AG20443 (cell line): Measurements from ENCODE around the gene CDC42EP4.
"Not testable (repeated sequence)": the region's sequence is repeated elsewhere in the genome, so short reads cannot be mapped to it uniquely, and the experiment has no call there.

Experiments used
- DNase-seq: peaks from one replicate; pipeline ENCODE4 v3.0.0; 2012; ENCODE audit warnings: low spot score, mixed read lengths

CDC42EP4 gene

GRCh38 chr17:73279704-73280103 is 32.1 kb downstream of the CDC42EP4 start:
- DNase-seq, result no peak

- DNase-seq, result peak; percentile 29
Observed at GRCh38 chr17:73278465-73279453, 33.0 kb downstream of the CDC42EP4 start.

GRCh38 chr17:73278049-73278464 is 33.7 kb downstream of the CDC42EP4 start:
- DNase-seq, result peak; percentile 14

GRCh38 chr17:73274490-73274889 is 37.3 kb downstream of the CDC42EP4 start:
- DNase-seq, result no peak

GRCh38 chr17:73272906-73273218 is 38.9 kb downstream of the CDC42EP4 start:
- DNase-seq, result no peak

- no peak for DNase-seq
Observed at GRCh38 chr17:73271072-73271471, 40.7 kb downstream of the CDC42EP4 start.

- no peak for DNase-seq
Observed at GRCh38 chr17:73269791-73270190, 42.0 kb downstream of the CDC42EP4 start.

GRCh38 chr17:73269329-73269615 is 42.5 kb downstream of the CDC42EP4 start:
- DNase-seq, result no peak

- DNase-seq, result no peak
Observed at GRCh38 chr17:73268582-73269328, 43.0 kb downstream of the CDC42EP4 start.

- DNase-seq, result no peak
Observed at GRCh38 chr17:73267648-73268537, 43.9 kb downstream of the CDC42EP4 start.

GRCh38 chr17:73266796-73267195 is 45.0 kb downstream of the CDC42EP4 start:
- DNase-seq, result no peak

- DNase-seq, result no peak
Observed at GRCh38 chr17:73265646-73266640, 45.9 kb downstream of the CDC42EP4 start.

GRCh38 chr17:73264448-73264847 is 47.4 kb downstream of the CDC42EP4 start:
- not testable (repeated sequence) for DNase-seq

GRCh38 chr17:73262676-73263642 is 48.8 kb downstream of the CDC42EP4 start:
- DNase-seq, result no peak

- no peak for DNase-seq
Observed at GRCh38 chr17:73261952-73262675, 49.7 kb downstream of the CDC42EP4 start.

- no peak for DNase-seq
Observed at GRCh38 chr17:73261617-73261951, 50.2 kb downstream of the CDC42EP4 start, which contains the start of gene CPSF4L. CPSF4L (minus strand) TSS chr17:73261880; CDS start chr17:73261818, 62 bp downstream.

- no peak for DNase-seq
Observed at GRCh38 chr17:73257516-73257915, 54.3 kb downstream of the CDC42EP4 start.

- no peak for DNase-seq
Observed at GRCh38 chr17:73256220-73256619, 55.6 kb downstream of the CDC42EP4 start.

GRCh38 chr17:73255671-73256181 is 56.1 kb downstream of the CDC42EP4 start:
- peak; percentile 78 for DNase-seq
